Vagina (tissue), 2 donors: ENCODE data around the gene KDM2A.

ENCODE experiments used
- CTCF ChIP-seq, 3 experiments: fragments of 450-650 bp in 2 of 3; fragments of 200-600 bp in 1 of 3; sonication (generic) in 1 of 3; IDR thresholded peaks; one replicate each; pipeline ENCODE4 v1.5.1; 2017 to 2019; ENCODE audit warnings: antibody characterized with exemption in 3 of 3, mild to moderate bottlenecking in 2 of 3, moderate library complexity in 2 of 3
- POLR2A ChIP-seq, 2 donors: fragments of 450-650 bp; IDR thresholded peaks; one replicate each; pipeline ENCODE4 v1.6.1; 2017; ENCODE audit warnings: antibody characterized with exemption in 2 of 2, mild to moderate bottlenecking in 2 of 2, moderate library complexity in 2 of 2

- TF ChIP-seq CTCF (IDR thresholded peaks at IDR 0.05) (no peak), POLR2A (IDR thresholded peaks at IDR 0.05) (no peak)
Observed at GRCh38 chr11:67278939-67279588, 160.0 kb downstream of the KDM2A start.
